HEK293 (cell line): ENCODE results near the gene FOXO1.

Source experiments
- CTCF ChIA-PET: fragments of 350-600 bp; formaldehyde crosslinking; extraction: SDS; loops from one replicate; lab custom pipeline; 2021; ENCODE audit warnings: antibody characterized with exemption; lab: Yijun Ruan, JAX
- POLR2A ChIA-PET: fragments of 300-600 bp; formaldehyde crosslinking; extraction: SDS; loops from one replicate; lab custom pipeline; 2020; ENCODE audit warnings: antibody characterized with exemption, inconsistent platforms; lab: Yijun Ruan, JAX
- H3K27ac ChIP-seq: fragments of 200-500 bp; sonication (Bioruptor generic); 2 replicates; pipeline ENCODE4 v1.5.1; 2014; ENCODE audit warnings: low read depth, low read length, control low read depth, inconsistent platforms; ENCODE audit errors: extremely low read depth
- H3K36me3 ChIP-seq, 2 experiments: fragments of 200-500 bp in 1 of 2; sonication (Bioruptor generic) in 1 of 2; 1 replicate in 1 of 2; 2 replicates in 1 of 2; pipeline ENCODE4 v1.5.1; 2014 to 2017; ENCODE audit warnings: inconsistent platforms in 2 of 2, low read length in 2 of 2; ENCODE audit not compliant: control insufficient read depth in 2 of 2, insufficient read depth in 1 of 2
- H3K4me1 ChIP-seq: fragments of 200-500 bp; sonication (Bioruptor generic); 2 replicates; pipeline ENCODE4 v1.5.1; 2014; ENCODE audit warnings: mild to moderate bottlenecking, low read length, inconsistent platforms; ENCODE audit not compliant: control insufficient read depth, insufficient read depth
- H3K4me3 ChIP-seq: 2 replicates; pipeline ENCODE4 v1.5.1; 2011; ENCODE audit warnings: low read depth, mild to moderate bottlenecking, control low read depth, low read length, moderate library complexity
- H3K9me3 ChIP-seq: fragments of 200-500 bp; sonication (Bioruptor generic); 2 replicates; pipeline ENCODE4 v1.5.1; 2014; ENCODE audit warnings: low read depth, low read length, inconsistent platforms; ENCODE audit not compliant: control insufficient read depth, insufficient read depth
- CTCF ChIP-seq: fragments of 450-650 bp; formaldehyde crosslinking; IDR thresholded peaks from 2 replicates; pipeline ENCODE4 v1.5.1; 2016; ENCODE audit warnings: missing biosample characterization, missing genetic modification characterization
- KLF17 ChIP-seq: fragments of 450-650 bp; formaldehyde crosslinking; IDR thresholded peaks from 2 replicates; pipeline ENCODE4 v1.5.1; 2016; ENCODE audit warnings: missing biosample characterization, missing genetic modification characterization
- KLF9 ChIP-seq: fragments of 450-650 bp; formaldehyde crosslinking; IDR thresholded peaks from 2 replicates; pipeline ENCODE4 v1.5.1; 2016; ENCODE audit warnings: missing biosample characterization, missing genetic modification characterization, low read depth
- MEIS1 ChIP-seq: sonication (generic); formaldehyde crosslinking; IDR thresholded peaks from 2 replicates; pipeline ENCODE4 v1.8.1; 2022; ENCODE audit warnings: missing genetic modification reagents, mild to moderate bottlenecking, borderline replicate concordance
- ZBTB10 ChIP-seq: fragments of 450-650 bp; formaldehyde crosslinking; IDR thresholded peaks from 2 replicates; pipeline ENCODE4 v1.5.1; 2016; ENCODE audit warnings: missing biosample characterization, missing genetic modification characterization
- ZBTB26 ChIP-seq: fragments of 450-650 bp; formaldehyde crosslinking; optimal IDR thresholded peaks from 2 replicates; pipeline ENCODE3; 2016; ENCODE audit warnings: missing biosample characterization, mild to moderate bottlenecking, missing genetic modification characterization
- ZBTB7A ChIP-seq: fragments of 450-650 bp; formaldehyde crosslinking; IDR thresholded peaks from 2 replicates; pipeline ENCODE4 v1.5.1; 2016; ENCODE audit warnings: low read depth, missing biosample characterization, missing genetic modification characterization
- ZNF132 ChIP-seq: fragments of 450-650 bp; formaldehyde crosslinking; IDR thresholded peaks from 2 replicates; pipeline ENCODE4 v1.5.1; 2017; ENCODE audit warnings: missing biosample characterization, missing genetic modification characterization, borderline replicate concordance
- ZNF184 ChIP-seq: fragments of 450-650 bp; IDR thresholded peaks from 2 replicates; pipeline ENCODE4 v1.5.1; 2018; ENCODE audit warnings: missing biosample characterization, mild to moderate bottlenecking, missing genetic modification characterization
- ZNF239 ChIP-seq: fragments of 450-650 bp; formaldehyde crosslinking; IDR thresholded peaks from 2 replicates; pipeline ENCODE4 v1.5.1; 2016; ENCODE audit warnings: missing biosample characterization, missing genetic modification characterization
- ZNF24 ChIP-seq: fragments of 450-650 bp; formaldehyde crosslinking; IDR thresholded peaks from 2 replicates; pipeline ENCODE4 v1.5.1; 2016; ENCODE audit warnings: missing biosample characterization, missing genetic modification characterization
- ZNF248 ChIP-seq: fragments of 450-650 bp; formaldehyde crosslinking; IDR thresholded peaks from 2 replicates; pipeline ENCODE4 v1.5.1; 2017; ENCODE audit warnings: missing biosample characterization, missing genetic modification characterization
- ZNF274 ChIP-seq, 2 experiments: fragments of 200-500 bp in 1 of 2; fragments of 450-650 bp in 1 of 2; sonication (Bioruptor generic) in 1 of 2; formaldehyde crosslinking in 1 of 2; IDR thresholded peaks; 2 replicates each; pipeline versions ENCODE4 v1.5.1 to v1.6.1; 2014 to 2016; ENCODE audit warnings: borderline replicate concordance in 1 of 2, inconsistent platforms in 1 of 2, low read length in 1 of 2, missing biosample characterization in 1 of 2, missing genetic modification characterization in 1 of 2
- ZNF510 ChIP-seq: fragments of 450-650 bp; formaldehyde crosslinking; IDR thresholded peaks from 2 replicates; pipeline ENCODE4 v1.5.1; 2018; ENCODE audit warnings: mild to moderate bottlenecking, missing genetic modification characterization, missing biosample characterization; ENCODE audit not compliant: insufficient replicate concordance
- ZNF529 ChIP-seq: fragments of 450-650 bp; formaldehyde crosslinking; IDR thresholded peaks from 2 replicates; pipeline ENCODE4 v1.5.1; 2017; ENCODE audit warnings: missing genetic modification characterization, missing biosample characterization; ENCODE audit not compliant: insufficient replicate concordance
- ZNF571 ChIP-seq: fragments of 450-650 bp; formaldehyde crosslinking; IDR thresholded peaks from 2 replicates; pipeline ENCODE4 v1.5.0; 2017; ENCODE audit warnings: missing biosample characterization, missing genetic modification characterization
- ZNF580 ChIP-seq: fragments of 450-650 bp; formaldehyde crosslinking; IDR thresholded peaks from 2 replicates; pipeline ENCODE4 v1.5.1; 2016; ENCODE audit warnings: missing biosample characterization, missing genetic modification characterization
- ZNF639 ChIP-seq: fragments of 450-650 bp; formaldehyde crosslinking; IDR thresholded peaks from 2 replicates; pipeline ENCODE4 v1.5.1; 2016; ENCODE audit warnings: missing biosample characterization, missing genetic modification characterization
- ZNF677 ChIP-seq: fragments of 450-650 bp; IDR thresholded peaks from 2 replicates; pipeline ENCODE4 v1.5.0; 2018; ENCODE audit warnings: missing biosample characterization, mild to moderate bottlenecking, missing genetic modification characterization, moderate library complexity

The FOXO1 gene

GRCh38 chr13:40508767-40509342, 157.6 kb downstream of the FOXO1 start:
- Histone ChIP-seq H3K9me3 (no peaks in the 10 kb centered on the region), H3K4me1 (no peaks in the 10 kb centered on the region), H3K36me3 (no peaks in the 10 kb centered on the region), H3K4me3 (no peak overlapping the region), H3K27ac (no peak overlapping the region)
- TF ChIP-seq ZNF571 (no peak), ZNF677 (tag by site-specific recombination) (no peak), ZNF510 (tag by site-specific recombination) (no peak), ZNF184 (no peak), ZNF580 (tag by site-specific recombination) (no peak), ZNF248 (no peak)
- ChIA-PET POLR2A (no interaction called here), CTCF (no interaction called here)

GRCh38 chr13:40508127-40508526, 158.3 kb downstream of the FOXO1 start:
- CTCF ChIA-PET, result interaction anchor here (0.6 kb wide), 1 partner anchor 19 kb away, joined by 5 read pairs; no protein-coding TSS in a partner anchor
- POLR2A ChIA-PET, result no interaction called here

More at GRCh38 chr13:40508127-40508526, 158.3 kb downstream of the FOXO1 start:
- no peaks in the 10 kb centered on the region for H3K9me3 ChIP-seq
- TF ChIP-seq ZBTB10 (tag by site-specific recombination) (no peak), MEIS1 (no peak), CTCF (tag by site-specific recombination) (no peak), ZBTB7A (tag by site-specific recombination) (no peak), KLF9 (tag by site-specific recombination) (no peak), ZNF132 (tag by site-specific recombination) (no peak), ZNF239 (tag by site-specific recombination) (no peak), KLF17 (no peak), ZNF24 (no peak), ZNF639 (no peak), ZBTB26 (tag by site-specific recombination) (no peak), ZNF529 (no peak), ZNF677 (tag by site-specific recombination) (no peak), ZNF274 (IDR thresholded peaks at IDR 0.05; ENCODE audit: low read length) (no peak), ZNF274 (tag by site-specific recombination; IDR thresholded peaks at IDR 0.05; ENCODE audit: borderline replicate concordance) (no peak)
- no peaks in the 10 kb centered on the region for H3K36me3 ChIP-seq
- no peaks in the 10 kb centered on the region for H3K4me1 ChIP-seq
- no peak overlapping the region for H3K4me3 ChIP-seq
- no peak overlapping the region for H3K27ac ChIP-seq
